Measurements from ENCODE around the gene ANO6.
"Not testable (repeated sequence)": the region's sequence is repeated elsewhere in the genome, so short reads cannot be mapped to it uniquely, and the experiment has no call there.

The ANO6 gene, protein sequence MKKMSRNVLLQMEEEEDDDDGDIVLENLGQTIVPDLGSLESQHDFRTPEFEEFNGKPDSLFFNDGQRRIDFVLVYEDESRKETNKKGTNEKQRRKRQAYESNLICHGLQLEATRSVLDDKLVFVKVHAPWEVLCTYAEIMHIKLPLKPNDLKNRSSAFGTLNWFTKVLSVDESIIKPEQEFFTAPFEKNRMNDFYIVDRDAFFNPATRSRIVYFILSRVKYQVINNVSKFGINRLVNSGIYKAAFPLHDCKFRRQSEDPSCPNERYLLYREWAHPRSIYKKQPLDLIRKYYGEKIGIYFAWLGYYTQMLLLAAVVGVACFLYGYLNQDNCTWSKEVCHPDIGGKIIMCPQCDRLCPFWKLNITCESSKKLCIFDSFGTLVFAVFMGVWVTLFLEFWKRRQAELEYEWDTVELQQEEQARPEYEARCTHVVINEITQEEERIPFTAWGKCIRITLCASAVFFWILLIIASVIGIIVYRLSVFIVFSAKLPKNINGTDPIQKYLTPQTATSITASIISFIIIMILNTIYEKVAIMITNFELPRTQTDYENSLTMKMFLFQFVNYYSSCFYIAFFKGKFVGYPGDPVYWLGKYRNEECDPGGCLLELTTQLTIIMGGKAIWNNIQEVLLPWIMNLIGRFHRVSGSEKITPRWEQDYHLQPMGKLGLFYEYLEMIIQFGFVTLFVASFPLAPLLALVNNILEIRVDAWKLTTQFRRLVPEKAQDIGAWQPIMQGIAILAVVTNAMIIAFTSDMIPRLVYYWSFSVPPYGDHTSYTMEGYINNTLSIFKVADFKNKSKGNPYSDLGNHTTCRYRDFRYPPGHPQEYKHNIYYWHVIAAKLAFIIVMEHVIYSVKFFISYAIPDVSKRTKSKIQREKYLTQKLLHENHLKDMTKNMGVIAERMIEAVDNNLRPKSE

DNA sequence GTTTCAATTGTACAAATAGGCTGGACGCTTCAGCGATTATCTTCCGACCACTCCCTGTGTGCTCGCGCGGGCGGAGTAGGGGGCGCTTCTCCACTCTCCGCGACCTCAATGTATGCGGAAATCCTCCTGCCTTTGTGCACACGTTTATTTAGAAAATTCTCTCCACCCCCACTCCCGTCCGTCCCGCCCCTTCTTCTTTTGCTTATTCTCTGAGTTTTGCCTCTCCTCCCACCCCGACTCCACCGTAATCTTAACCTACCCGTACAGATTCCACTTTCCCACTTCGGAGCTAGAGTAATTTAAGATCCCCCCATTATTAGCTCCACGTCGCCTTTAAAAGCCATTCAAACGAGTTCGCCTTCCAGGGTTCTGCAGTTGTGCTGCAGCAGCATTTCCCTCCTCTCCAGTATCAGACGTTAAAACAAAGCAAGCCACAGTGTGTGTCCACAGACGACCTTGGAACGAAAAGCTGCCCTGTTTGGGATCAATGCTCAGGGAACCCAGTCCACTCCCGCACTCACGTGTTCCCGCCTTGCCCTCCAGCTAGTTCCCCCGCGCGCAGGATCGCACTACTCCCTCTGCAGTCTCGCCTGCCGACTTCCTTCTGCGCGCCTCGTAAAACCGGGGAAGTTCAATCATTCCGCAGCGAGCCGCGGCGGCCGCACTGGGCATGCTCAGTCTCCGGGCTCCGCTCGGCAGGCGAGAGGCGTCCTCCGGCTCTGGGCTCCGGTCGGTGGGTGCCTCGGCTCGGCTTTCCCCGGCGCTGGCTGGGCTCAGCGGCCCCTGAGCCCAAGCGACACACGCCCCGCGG lies at the start of gene ANO6:
ANO6 (plus strand) TSS at position 677 of the 811 bp plus-strand sequence. CDS start 227 bp downstream, outside the sequence.
- DNase-seq, result peak in 54 of 56 donors; percentile 36 to 90 (median 71)

DNA sequence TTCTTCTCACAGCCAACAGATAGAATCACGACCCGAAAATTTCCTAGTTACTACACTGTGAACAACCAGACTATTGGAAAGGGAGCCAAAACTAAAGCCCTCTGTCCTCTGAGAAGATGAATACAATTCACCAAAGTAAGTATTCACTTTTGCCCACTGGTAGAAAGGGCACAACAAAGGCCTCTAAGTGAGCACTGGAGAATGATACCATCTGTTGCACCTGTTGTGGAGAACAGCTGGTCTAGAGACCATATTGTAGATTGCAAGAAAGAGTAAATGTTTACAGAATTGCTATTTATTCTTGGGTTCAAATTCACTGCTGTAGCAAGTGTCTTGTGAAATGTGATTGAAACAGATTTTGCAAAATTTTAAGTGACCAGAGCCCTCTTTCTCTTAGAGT lies 46.9 kb upstream of the ANO6 start:
- DNase-seq, result no peak

DNA sequence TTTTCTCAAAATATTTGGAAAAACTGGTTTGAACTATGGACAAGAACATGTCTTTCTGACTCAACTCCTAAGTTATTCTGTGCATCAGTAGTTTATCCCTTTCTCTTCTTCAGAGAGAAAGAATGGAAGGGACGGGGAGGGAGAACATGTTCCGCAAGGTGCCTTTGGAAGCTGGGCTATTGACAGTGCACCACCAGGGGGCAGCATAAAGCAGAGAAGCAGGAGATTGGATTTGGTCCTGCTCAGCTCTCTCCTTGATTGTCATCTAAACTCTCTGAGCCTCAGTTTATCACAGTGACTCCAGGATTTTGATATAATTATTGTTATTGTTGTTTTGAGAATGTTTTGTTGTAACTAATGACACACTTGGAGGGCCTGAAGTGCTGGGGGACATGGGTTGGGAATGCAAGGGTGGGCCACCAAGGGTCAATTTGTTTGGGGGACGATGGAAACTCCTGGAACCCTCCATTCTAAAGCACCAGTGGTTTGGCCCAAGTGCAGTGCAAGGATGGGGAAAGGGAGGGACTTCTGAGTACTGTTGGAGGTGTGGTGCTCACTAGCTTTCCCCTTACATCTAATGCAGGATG lies 45.3 kb upstream of the ANO6 start:
- DNase-seq, result peak in 40 of 56 donors; percentile 0 to 82 (median 14)

DNA sequence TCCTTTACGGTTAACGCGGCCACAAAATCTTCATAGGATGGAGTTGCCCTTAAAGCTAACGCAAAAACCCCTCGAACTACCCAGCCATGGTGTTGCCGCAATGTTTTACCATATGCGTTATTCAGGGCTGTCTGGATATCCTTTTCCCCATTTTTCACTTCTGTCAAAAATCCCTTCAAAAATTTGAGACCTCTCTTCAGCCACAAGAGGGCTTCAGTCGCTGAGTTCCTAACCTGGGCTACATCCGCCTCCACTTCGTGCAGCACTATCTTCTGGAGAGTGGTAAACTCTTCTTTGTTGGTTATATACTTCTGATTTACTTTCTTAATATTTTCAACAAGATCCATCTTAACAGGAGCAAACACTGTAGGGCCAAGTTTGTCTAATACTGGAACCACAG lies 42.6 kb upstream of the ANO6 start:
- DNase-seq, result not testable (repeated sequence)

DNA sequence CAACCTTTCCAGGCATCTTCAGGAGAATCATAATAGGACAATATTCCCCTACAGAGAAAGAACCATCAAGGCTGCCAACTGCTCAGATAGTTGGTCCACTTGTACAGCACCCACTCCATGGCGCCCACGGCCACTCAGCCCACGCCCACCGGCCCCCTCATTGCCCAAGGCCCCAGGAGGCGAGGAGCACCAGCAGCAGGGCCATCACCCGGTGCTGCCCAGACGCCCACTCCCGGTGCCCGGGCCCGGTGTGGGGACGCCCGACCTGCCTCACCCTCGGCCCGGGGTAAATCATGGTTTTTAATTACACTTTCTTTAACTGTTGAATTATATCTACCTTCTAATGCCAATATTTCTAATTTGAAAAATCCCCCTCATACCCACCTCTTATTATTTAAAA lies 41.3 kb upstream of the ANO6 start:
- DNase-seq, result no peak

DNA sequence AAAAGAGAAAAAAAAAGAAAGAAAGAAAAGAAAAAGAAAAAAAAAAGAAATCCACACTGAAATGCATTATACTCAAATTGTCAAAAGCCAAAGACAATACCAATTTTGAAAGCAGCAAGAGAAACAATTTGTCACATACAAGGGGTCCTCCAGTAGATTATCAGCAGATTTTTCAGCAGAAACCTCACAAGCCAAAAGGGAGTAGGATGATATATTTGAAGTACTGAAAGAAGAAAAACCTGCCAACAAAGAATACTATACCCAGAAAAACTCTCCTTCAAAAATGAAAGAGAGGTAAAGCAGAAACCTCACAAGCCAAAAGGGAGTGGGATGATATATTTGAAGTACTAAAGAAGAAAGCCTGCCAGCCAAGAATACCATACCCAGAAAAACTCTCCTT lies 37.1 kb upstream of the ANO6 start:
- no peak for DNase-seq

DNA sequence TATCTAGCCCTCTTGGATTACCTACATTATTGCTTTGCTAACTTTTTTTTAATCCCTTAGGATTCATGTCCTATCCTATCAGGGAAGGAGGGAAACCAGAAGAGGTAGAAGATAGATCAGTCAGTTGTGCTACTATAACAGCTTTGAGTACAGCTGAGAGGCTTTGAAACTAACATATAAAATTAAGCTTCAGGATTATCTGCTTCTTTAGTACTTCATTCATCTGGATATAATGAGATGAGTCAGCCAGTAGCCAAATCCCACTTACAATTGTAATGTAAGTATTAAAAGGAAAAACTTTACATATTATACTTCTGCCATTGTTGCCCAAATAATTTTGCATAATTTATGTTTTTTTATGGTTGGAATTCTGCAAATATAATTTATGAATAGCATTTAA lies 33.4 kb upstream of the ANO6 start:
- DNase-seq, result no peak

DNA sequence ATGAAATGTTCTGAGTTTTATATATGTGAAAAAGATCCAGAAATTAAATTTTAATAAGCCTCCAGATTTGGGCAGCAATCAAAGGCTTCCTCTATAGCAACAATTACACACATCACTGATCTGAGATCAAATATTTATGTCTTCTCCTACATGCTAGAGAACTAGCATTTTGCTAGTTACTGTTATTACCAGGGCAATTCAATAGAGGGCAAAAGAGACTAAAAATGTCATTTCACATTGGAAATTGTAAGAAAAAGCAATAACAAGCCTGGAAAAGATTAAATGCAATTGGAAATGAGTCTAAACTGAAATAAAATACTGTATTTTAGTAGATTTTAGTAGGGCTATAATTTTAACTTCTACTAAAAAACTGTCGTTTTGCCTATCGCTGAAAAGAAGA lies 32.6 kb upstream of the ANO6 start:
- no peak for DNase-seq

DNA sequence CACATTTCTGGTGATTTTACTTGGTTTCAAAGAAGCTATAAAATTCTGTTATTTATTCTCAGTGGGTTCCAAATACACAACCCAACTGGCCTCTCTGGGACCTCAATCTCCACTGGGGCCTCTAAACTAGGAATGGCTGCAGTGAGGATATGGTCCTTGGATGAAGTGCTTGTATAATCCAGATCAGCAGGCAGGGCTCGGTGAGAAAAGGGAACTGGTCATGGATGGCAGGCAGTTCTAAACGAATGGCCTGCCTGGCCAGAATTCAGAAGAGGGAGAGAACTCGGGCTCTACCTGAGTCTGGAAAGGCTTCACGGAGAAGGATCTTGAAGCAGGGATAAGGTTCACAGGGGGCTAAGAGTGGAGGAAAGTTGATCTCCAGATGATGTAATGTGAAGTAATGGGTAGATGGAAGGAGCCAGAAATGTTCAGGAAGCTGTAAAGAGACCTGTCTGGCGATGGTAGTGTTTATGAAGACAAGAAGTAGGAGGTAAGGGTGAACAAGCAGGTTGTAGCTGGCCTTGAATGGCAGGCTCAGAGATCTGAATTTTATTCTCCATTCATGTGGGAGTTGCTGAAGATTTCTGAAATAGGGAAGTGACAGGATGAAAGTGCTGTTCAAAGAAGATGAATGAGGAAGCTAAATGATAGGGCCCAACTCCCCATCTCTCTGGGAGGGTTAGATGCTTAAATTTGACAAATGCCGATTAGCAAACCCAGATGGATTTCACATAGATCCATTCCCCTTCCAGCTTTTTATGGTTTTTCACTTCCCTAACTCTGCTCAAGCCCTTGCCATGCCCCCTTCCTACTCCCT lies 31.5 kb upstream of the ANO6 start:
- DNase-seq, result no peak

DNA sequence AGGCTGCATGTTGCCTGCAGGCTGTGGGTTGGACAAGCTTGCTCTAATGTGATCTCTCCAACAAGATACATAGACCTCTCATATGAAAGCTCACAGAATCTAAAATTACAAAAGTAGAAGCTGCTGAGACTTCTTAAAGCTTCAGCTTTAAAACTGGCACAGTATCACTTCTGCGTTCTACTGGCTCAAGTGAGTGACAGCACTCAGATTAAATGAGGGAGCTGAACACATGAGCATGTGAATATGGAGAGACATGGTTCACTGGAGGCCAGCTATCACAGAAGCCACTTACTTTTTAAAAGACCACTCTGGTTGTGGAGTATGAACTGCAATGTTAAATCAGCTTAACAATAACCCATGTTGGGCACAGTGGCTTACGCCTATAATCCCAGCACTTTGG lies 29.1 kb upstream of the ANO6 start:
- DNase-seq, result no peak

DNA sequence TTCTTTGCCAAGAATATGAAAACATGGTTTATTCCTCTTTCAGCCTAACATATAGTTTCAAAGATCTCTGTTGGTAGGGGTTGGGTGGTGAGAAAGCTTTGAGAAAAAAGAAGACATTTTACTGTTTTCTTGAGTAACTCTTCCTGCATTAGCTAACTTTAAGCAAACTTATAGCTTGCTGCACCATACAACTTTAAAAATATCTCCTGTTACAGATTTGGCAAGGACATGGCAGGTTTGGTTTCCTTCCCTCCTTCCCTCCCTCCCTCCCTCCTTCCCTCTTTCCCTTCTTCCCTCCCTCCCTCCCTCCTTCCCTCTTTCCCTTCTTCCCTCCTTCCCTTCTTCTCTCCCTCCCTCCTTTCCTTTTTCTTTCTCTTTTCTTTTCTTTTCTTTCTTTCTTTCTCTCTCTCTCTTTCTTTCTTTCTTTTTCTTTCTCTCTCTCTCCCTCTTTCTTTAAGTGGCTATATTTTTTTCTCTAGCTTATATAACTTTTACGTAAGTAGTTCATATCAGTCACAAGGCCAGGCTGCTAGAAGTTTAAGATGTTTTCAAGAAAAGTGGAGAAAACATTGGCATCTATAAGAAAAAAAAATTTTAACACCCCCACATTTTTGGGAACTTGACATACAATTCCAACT lies 26.0 kb upstream of the ANO6 start:
- no peak for DNase-seq

DNA sequence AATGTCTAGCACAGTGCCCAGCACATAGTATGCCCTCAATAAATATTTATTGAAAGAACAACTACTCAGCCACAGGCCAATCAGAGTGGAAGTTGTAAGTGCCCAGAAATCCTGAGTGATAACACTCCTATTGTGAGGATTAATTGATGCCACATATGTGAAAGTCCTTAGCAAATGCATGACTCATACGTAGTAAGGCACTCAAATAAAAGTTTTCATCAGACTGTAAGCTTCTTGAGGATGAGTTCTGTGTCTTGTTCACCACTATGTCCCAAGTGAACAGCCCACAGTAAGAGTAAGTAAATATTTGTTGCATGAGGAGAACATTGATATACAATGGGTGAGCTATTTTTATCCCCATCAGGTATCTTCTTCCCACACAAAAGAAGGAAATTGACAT lies 24.7 kb upstream of the ANO6 start:
- no peak for DNase-seq

DNA sequence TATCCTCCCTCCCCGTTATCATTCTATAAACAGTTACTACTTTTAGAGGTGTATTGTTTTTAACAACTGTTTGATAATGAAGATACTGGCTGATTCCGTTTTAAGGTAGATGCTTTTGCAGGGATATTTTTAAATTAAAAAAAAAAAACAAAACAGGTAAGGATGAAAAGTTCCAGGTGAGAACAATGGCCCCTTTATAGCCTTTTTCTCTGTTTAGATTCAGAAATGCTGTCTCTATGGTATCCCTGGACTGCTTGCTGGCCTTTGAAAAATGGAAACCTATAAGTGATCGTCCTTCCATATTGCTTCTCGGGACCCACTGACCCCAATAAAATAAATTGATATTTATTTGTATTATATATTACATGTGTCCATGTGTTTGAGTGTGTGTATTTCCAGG lies 23.2 kb upstream of the ANO6 start:
- no peak for DNase-seq

DNA sequence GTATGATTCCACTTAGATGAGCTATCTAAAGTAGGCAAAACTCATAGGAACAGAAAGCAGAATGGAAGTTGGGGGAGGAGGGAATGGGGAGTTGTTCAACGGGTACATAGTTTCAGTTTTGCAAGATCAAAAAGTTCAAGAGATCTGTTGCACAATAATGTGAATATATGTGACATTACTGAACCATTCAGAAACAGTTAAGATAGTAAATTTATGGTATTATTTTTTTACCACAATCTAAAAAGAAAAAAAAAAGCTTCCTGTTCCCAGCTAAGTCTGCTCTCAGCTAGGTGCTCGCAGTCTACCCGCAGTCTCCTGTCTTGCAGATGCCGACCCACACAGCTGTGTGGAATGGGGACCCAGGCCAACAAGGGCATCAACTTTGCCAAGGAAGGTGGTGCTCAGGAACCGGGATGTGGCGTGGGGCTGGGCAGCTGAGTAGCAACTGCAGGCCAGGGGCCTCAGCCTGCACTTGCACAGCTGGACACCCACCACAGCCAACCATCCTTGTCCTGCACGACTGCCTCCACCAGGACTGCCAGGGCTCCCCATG lies 15.3 kb upstream of the ANO6 start:
- DNase-seq, result no peak

DNA sequence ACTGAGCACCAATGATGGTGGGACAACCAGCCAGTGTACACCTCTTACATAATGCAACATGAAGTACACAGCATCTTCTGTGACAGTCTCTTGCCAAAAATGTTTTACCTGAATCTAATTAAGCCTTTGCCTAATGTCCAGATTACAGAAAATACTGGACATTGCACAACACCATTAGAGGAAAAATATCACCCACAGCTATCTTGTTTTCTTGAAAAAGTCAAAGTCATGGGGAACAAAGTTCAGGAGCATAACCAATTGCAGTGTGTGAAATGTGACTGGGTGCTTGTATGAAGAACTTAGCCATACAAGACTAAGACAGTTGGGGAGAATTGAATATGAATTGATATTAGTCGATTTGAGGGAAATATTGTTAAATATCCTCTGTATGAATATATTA lies 12.1 kb upstream of the ANO6 start:
- DNase-seq, result no peak

DNA sequence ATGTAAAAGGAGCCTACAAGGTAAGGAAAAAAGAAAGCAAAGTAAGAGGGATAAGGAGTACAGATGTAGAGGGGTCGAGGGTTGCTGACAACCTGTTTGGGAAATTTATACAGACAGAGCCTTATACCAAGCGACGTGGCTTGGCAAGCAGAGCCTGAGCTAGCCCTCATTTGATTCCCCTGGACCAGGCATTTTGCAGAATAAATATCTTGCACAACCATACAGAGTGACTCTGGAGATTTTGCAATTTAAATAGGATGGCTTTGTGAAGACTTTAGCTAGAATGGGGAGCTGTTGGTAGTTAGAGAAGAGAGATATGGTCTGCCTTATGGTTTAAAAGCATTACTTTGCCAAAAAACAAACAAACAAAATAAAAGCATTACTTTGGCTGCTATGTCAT lies 11.1 kb upstream of the ANO6 start:
- no peak for DNase-seq

DNA sequence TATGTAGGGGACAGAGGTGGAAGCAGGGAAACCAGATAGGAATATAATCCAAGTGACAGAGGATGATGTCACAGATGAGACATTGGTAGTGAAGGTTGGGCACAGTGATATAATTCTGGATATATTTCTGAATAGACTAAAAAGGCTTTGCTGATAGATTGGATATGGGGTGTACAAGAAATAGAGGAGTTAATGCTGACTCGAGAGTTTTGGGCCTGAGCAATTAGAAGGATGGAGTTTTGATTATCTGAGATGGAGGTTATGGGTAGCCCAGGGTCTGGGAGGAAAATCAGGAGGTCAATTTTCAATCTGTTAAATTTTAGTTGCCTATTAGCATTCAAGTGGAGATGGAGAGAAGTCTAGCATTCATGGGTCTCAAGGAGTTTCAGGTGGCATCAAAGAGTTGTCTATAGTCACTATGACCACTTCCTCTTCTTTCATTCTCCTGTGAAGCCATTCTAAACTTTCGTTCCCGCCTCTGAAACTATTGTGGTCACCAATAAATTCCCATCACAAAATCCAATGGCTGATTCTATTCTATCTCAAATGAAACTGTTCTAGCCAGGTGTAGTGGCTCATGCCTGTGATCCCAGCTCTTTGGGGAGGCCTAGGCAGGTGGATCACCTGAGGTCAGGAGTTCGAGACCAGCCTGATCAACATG lies 10.6 kb upstream of the ANO6 start:
- DNase-seq, result no peak

DNA sequence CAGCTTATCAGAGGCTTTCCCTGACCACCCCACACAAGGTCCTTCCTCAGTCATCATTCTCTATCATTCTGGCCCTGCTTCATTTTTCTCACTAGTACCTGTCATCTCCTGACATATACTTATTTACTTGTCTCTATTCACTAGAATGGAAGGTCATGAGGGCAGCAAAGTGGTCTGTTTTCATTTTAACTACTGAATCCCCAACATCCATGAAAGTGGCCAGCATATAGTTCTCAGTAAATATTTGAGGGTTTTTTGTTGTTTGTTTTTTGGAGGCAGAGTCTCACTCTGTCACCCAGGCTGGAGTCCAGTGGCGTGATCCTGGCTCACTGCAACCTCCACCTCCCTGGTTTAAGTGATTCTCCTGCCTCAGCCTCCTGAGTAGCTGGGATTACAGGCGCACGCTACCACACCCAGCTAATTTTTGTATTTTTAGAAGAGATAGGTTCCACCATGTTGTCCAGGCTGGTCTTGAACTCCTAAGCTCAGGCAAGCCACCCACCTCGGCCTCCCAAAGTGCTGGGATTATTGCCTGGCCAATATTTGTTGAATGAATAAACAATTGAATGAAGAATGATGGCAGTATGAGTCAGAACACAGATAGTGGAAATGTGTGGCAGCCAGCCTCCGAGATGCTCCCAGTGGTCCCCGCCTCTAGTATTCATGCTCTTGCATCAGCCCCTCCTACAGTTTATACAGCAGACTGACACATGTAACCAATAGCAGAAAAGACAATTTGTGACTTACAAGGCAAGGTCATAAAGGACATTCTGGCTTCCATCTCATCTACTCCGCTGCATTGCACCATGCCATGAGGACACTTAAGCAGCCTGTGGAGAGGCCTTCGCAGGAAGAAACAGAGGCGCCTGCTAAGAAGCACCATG lies 7.0 kb upstream of the ANO6 start:
- DNase-seq, result no peak
